GM12875 (cell line): ENCODE data around the gene ELL2.

Experiments used
- H3K4me3 ChIP-seq: one replicate; pipeline ENCODE4 v1.5.1; 2011; ENCODE audit warnings: low read depth, low read length, control low read depth
- TF ChIP-seq, protein P1 (sequence below): IDR thresholded peaks from 2 replicates; pipeline ENCODE4 v1.5.1; 2011; ENCODE audit warnings: low read depth, mild to moderate bottlenecking, control low read depth, inconsistent platforms, low read length, moderate library complexity, borderline replicate concordance; ENCODE audit not compliant: insufficient read depth

Gene ELL2

DNA sequence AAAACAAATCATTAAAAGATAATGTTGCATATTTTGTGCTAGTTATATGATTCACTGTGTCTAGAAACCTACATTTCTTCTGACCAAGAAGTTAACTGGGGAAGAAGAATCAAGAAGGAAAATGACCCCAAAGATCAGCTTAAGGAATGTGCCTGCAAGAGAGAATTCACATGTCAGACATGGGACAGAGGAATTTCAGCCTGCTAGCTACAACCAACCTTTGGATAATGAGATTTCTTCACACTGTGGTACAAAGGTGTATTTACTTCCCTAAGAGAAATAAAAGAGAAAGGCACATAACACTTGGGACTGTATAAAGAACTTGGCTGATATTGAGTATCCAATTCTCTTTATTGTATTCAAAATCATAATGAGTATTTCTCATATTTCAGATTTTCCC lies 39.6 kb upstream of the ELL2 start:
- TF ChIP-seq, protein P1, sequence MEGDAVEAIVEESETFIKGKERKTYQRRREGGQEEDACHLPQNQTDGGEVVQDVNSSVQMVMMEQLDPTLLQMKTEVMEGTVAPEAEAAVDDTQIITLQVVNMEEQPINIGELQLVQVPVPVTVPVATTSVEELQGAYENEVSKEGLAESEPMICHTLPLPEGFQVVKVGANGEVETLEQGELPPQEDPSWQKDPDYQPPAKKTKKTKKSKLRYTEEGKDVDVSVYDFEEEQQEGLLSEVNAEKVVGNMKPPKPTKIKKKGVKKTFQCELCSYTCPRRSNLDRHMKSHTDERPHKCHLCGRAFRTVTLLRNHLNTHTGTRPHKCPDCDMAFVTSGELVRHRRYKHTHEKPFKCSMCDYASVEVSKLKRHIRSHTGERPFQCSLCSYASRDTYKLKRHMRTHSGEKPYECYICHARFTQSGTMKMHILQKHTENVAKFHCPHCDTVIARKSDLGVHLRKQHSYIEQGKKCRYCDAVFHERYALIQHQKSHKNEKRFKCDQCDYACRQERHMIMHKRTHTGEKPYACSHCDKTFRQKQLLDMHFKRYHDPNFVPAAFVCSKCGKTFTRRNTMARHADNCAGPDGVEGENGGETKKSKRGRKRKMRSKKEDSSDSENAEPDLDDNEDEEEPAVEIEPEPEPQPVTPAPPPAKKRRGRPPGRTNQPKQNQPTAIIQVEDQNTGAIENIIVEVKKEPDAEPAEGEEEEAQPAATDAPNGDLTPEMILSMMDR, result no peak
- H3K4me3 ChIP-seq, result no peak overlapping the region

DNA sequence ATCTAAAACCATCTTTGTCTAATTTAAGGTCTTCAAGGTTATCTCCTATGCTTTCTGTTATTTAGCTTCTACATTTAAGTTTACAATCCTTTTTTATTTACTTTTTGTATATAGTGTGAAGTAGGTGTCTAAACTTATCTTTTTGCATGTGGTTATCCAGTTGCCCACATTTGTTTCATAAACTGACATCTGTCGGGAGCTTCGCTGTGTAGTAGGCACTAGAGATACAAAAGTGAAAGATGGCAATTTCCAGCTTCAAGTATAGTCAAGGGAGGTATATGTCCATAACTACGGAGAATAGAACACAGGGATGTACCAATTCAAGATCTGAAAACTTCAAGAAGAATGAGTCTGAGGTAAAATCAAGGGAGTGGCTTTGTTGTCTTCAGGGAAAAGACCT lies 38.7 kb upstream of the ELL2 start:
- TF ChIP-seq, protein P1, result no peak
- no peak overlapping the region for H3K4me3 ChIP-seq

DNA sequence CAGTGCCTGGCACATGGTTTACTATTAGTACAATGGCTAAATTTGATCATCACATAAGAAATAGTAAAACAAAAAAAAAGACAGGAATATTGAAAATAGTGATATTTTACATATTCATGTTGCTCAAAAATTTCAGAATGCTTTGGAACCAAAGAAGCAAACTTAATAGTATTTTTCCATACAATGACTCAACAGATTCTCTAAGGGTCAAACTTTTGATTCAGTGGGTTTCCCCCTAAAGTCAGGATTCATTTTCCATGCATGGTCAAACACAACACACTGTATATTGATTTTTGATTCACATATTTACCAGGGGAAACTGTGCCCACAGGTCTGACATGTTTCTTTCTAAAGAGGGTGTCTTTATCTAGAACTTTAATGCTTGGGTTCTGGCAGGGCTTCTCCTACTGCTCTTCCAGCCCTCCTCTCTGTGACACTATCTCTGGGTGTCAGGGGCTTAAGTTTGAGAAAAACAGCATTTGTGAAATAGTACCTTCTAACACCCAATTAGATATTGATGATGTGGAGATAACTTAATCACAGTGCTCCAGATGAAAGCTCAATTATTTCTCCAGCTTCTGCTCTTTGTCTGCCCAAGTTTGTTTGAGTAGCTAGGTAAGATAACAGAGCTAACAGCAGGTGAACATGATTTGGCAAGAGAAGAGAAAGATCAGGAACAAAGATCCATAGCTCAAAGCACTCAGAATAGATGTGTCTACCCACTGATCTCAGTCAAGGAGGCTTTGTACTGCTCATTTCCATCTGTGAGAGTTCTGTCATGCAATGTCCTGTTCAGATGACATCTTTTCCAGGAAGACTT lies 35.5 kb upstream of the ELL2 start:
- TF ChIP-seq, protein P1, result no peak
- no peak overlapping the region for H3K4me3 ChIP-seq

DNA sequence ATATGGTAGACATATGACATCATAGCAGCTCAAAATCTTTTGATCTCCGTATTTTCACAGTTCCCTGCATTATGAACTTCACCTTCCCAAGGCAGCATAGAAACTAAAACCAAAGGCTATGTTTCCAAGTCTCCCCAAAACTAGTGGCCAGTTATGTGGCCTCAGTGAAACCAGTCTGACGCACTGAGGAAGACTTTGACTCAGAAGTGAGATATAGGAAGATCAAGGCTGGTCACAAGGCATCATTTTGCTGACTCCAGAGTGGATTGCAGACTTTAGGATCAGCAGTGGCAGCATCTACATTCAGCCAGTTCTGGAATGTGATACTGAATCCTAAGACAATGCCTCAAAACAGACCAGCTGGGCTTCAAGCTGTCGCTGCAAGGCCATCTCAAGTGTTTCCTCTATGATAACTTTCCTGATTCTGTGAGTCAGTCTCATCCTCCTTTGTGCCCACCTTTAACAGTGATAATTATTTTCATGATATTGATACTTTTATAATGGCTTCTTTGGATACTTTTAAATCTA lies 34.4 kb upstream of the ELL2 start:
- H3K4me3 ChIP-seq, result no peak overlapping the region
- TF ChIP-seq, protein P1, result no peak

DNA sequence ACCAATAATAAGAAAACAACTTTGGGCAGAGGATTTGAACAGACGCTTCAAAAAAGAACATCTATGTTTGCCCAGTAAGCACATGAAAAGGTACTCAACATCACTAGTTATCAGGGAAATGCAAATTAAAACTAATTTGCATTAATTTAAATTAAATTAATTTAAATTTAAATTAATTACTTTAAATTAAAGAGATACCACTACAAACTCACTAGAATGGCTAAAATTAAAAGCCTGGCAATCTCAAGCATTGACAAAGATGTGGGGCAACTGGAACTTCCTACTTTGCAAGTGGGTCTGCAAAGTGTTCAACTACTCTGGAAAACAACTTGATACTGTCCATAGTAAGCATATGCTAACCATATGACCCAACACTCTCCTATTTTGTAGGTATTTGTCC lies 32.1 kb upstream of the ELL2 start:
- TF ChIP-seq, protein P1, result no peak
- no peak overlapping the region for H3K4me3 ChIP-seq

DNA sequence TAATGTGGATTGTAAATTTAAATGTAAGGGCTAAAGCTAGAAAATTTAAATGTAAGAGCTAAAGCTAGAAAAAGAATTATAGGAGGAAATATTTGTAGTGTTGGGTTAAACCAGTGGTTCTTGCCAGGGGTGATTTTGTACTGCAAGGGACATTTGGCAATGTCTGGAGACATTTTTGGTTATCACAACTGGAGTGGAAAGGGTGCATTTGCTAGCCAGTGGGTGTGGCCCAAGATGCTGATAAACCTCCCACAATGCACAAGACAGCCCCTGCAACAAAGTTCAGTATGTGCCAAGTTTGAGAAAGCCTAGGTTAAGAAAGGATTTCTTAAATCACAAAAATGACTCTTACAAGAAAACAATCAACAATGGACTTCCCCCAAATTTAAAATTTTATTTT lies 31.6 kb upstream of the ELL2 start:
- H3K4me3 ChIP-seq, result no peak overlapping the region
- TF ChIP-seq, protein P1, result no peak
